GM18519 (cell line): ENCODE results near the gene SLC45A3.
"Not testable (repeated sequence)": the region's sequence is repeated elsewhere in the genome, so short reads cannot be mapped to it uniquely, and the experiment has no call there.

Experiments
- ATAC-seq: cut with Tn5 transposase; IDR thresholded peaks from one replicate; pipeline ENCODE4 v1.9.1; 2021; ENCODE audit warnings: mild to moderate bottlenecking, moderate library complexity; ENCODE audit not compliant: unreplicated experiment, low FRiP score

Gene SLC45A3

GRCh38 chr1:205639567-205639966 lies 40.7 kb downstream of the SLC45A3 start:
- no peak for ATAC-seq

DNA sequence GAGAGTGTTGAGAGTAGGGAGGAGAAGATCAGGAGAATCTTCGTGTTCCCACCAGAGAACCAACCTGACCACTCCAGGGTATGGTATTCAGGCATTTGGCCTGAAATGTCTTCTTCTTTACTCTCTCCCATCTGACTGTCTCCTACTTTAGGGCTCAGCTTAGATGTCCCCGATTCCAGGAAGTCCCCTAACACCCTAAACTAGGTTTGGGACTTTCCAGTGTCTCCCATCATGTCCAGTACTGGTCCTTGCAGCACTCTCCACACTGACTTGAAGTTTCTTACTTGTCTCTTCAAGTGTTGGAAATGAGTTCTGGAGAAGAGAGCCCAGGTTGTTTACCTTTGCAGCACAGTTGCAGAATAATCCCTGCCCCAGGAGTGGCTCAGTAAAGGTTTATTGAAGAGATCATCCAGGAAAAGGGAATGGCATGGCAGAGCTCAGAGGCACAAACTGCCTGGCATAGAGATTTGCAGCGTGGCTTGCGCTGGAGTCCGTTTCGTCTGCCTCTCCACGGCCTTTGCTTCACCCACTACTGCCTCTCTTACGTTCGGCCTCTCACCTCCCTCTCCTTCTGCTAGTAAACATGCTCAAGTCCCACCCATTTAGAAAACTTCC lies 42.3 kb downstream of the SLC45A3 start:
- no peak for ATAC-seq

DNA sequence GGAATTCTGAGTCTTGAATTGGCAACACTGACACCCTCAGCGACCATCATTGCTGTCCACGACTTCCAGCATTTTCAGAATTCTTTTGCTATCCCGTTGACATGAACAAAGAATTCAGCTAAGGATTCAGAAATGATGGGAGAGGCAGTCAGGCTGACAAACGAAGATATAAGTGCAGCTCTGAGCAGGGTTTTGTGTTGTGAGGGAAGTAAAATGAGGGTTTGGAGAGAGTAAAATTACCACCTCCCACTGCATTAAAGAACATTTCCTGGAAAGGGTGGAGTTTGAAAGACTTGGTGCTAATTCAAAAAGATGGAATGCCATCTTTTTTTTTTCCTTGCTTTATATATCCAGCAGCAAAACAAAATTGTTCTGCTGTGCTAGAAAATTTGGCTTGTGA lies 43.6 kb downstream of the SLC45A3 start:
- ATAC-seq = no peak

DNA sequence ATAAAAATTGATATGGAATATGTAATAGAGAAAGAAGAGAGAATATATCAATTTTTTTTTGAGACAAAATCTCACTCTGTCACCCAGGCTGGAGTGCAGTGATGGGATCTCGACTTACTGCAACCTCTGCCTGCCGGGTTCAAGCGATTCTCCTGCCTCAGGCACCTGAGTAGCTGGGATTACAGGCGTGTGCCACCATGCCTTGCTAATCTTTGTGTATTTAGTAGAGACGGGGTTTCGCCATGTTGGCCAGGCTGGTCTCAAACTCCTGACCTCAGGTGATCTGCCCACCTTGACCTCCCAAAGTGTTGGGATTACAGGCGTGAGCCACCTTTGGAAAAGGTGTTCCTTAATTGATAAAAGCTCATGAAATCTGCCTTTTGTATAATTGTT lies 44.2 kb downstream of the SLC45A3 start:
- not testable (repeated sequence) for ATAC-seq

GRCh38 chr1:205633421-205633976 lies 46.8 kb downstream of the SLC45A3 start:
- ATAC-seq = no peak

DNA sequence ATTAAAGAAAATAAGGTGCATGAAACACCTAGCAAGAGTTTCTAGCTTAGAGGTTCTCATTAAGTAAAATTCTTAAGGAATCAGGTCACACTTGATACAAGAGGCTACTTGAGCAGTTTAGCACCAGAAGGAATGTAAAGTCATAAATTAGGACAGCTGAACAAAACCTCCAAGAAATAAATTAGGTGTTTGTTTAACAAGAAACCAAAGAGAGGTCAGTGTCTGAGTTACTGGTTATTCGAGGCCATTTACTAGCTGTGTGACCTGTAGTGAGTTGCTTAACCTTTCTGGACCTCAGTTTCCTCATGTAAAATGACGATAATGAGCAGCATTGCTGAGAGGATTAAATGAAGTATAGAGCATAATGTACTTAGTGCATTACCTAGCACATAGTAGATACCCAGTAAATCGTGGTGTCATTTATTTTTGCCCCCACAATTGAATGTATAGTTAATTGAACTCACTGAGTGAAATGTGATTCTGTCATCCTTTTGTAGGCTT lies 47.6 kb downstream of the SLC45A3 start:
- no peak for ATAC-seq

GRCh38 chr1:205631768-205632668 lies 48.3 kb downstream of the SLC45A3 start, which contains the start of gene ELK4:
ELK4 (minus strand) TSS chr1:205632011; CDS start chr1:205623882, 8,129 bp downstream.
- ATAC-seq = peak; percentile 58

DNA sequence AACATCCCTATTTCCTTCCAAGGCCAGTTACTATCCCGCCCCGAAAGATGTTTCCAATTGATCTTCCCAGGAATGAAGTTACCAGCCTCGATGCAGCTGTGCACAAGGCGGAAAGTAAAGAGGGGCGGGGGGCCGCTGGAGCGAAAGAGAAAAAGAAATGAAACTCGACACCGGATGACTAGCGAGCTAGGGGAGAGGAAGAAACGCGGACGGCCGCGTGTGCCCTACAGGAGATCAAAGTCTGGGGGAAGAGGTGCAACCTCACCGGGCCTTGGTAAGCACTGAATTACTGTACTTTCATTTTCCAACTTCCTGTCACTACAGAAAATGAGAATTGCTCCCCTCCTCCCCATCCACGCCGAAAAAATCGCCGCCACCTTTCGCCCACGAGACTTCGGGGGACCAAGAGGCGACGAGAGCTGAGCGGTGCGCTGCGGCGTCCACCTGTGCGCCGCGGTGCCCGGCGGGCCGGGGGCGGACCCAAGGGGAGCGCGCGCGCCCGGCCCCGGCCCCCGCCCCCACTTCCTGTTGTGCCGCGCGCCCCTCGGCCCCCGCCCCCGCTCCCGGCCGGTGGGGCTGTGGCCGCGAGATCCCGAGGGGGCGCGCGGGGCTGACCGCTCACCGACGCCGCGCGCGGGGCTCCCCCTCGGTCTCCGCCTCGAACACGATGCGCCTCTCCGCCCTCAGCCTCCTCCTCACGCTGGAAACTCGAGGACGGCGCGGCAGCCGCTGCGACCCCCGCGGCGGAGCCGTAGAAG lies 49.1 kb downstream of the SLC45A3 start:
- peak; percentile 46 for ATAC-seq

DNA sequence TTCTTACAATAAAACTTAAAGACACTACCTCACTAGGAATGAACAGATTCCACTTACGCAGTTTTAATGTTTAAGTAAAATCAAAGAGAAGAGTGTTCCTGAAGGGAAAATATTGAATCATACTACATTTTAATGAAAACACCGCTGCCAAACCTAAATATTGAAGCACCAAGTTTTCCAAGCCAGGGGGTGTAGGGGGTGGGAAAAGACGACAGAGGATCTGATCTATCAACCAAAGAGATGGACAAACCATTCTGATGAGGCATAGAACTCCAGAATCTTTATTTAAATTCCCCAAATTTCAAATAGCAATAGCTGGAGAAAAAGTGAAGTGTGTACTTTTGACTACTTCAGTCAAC lies 49.7 kb downstream of the SLC45A3 start:
- no peak for ATAC-seq

- no peak for ATAC-seq
These were observed 50.1 kb downstream of the SLC45A3 start for GRCh38 chr1:205630241-205630640.

- no peak for ATAC-seq
These were observed 50.6 kb downstream of the SLC45A3 start for GRCh38 chr1:205629751-205630150.

DNA sequence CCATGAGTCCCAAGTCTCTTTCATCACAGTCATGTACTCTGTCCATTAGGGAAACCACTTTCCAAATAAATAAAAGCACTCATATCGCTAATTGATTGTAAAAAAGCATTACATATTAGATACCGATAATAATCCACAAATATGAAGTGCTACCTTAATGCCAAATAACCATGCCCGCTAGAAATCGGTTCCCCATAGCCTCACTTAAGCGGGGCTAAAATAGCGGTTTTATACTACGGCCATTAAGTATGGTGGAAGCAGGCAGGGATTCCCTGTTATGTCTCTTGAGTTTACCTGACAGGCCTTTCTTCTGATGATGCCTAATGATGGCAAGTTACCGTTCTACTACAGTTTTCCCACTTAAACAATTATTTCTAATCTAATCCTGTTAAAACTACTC lies 52.4 kb downstream of the SLC45A3 start:
- ATAC-seq = no peak

- no peak for ATAC-seq
These were observed 54.1 kb downstream of the SLC45A3 start for GRCh38 chr1:205626216-205626615.

DNA sequence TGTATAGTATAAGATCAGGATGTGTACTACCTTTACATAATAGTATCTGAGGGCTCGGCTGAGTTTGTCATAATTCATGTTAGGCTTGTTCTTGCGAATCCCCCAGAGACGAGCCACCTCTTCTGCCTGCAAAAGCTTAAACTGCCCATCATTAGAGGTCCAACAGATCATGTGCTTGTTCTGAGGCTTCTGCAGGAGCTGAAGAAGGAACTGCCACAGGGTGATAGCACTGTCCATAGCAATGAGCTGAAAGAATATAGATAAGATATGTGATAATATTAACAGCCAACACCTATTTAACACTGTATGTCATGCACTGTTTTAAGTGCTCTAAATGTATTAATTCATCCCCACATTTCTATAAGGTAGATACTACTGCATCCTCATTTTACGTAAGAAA lies 56.7 kb downstream of the SLC45A3 start:
- ATAC-seq = no peak

- no peak for ATAC-seq
These were observed 60.0 kb downstream of the SLC45A3 start for GRCh38 chr1:205620269-205620668.

- ATAC-seq = no peak
These were observed 60.9 kb downstream of the SLC45A3 start for GRCh38 chr1:205619376-205619775.

DNA sequence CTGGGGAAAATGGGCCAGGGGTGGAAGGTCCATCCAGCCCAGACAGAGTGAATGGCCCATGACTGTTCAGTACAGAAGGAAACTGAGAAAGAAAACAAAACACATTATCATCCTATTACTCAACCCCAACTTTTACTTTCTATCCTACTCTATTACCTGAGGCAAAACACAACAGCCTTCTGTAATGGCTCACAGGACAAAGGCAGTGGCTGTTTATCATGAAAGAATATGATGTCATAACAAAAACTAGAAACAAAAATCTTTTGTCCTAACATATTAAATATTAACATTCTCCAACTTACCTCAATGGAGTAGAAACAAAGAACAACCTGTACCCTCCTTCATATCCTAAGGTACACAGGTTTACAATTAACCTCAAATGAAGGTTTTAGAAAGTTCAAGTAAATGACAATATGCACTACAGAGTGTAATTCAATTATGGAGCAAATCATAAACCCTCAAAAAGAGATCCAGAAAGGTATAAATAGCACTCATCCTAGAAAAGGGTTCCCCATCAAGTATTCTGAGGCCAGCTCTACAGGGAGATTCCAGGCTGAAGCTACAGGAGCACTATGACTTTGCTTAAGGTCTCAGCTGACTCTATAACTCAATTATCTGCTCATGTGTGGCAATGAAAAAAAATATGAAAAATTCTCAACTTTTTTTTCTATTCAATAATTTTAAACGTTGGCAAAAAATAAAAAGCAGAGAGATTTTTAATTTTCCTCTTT lies 63.6 kb downstream of the SLC45A3 start:
- no peak for ATAC-seq

DNA sequence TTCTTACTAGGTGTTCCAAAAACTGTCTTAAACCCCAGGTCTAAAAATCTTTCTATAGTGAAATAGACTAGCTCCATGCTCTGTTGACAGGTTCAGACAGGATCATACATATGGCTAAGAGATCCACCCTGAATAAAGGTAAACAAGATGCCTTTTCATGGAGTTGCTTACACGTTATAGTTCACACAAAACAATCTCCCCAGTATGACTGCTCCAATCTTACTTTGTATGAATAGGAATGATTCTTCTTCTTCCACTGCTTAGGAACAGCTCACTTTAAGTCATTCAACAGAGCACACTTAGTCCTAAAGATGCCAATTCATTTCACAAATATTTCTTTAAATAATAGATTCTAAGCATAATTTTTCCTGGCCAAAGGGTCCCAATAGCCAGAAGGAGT lies 64.5 kb downstream of the SLC45A3 start:
- no peak for ATAC-seq

DNA sequence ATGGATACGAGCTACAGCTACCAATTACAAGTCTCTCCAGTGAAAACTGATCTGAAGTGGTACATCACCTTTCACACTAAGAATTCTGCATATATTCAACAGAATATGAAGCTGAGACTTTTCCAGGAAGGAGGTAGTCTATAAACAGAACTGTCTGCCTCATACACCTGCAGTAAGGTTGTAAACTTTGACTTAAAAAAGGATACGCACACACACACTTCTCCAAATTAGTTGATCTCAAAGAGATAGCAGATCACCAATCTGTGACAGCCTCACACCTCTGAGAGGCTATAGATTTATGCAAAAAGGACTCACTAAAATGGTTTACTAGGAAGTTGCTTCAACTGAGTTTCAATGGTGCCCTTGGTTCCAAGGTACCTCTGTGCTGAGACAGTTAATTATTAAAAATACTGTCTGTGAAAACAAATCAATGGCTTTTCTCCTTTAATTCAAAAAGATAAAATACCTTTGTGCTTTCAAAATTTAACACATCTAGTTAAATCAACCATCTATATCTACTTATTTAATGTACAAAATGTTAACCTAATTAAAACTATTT lies 66.4 kb downstream of the SLC45A3 start:
- ATAC-seq = no peak

DNA sequence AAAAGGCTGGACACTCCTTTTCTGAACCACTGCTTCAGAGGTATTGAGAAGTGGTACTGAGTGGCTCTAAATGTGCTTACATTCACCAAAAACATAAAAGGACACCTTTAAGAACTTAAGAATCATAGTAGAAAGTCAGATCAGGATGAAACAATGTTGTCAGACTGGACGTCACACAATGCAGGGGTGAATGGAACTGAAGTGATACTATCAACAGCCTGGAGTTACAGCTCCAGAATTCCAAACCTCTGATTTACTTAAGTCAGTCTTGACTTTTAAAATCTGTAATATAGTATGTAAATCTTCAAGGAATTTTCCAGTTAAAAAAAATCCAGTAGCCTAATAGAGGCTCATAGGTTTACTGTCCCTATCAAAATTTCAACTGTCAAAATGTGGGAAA lies 67.8 kb downstream of the SLC45A3 start:
- ATAC-seq = no peak
